Effector CD4-positive, alpha-beta T cell (primary cell): ENCODE results near the gene GPATCH2.
"Not testable (repeated sequence)": the region's sequence is repeated elsewhere in the genome, so short reads cannot be mapped to it uniquely, and the experiment has no call there.

ENCODE experiments used
- DNase-seq: peaks from one replicate; pipeline ENCODE4 v3.0.0-alpha.2; 2020

Gene GPATCH2

DNA sequence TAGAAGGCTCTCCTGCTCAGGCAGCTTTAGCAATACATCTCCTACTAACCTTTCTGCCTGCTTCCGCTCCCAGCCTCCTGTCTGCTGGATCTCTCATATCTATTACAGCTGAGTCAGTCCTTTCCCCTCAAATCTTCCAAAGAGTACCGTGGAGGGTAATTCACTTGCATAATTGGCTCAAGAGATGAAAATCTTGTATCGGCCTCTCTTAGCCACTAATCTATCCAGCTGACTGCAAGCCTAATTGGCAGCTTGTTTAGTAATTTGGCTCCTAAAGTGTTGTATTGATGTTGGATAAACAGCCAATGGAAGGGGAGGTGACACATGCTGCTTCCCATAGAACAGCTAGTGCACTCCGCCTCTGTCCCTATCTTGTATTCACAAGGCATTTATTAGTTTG, 195.7 kb downstream of the GPATCH2 start:
- no peak for DNase-seq

DNA sequence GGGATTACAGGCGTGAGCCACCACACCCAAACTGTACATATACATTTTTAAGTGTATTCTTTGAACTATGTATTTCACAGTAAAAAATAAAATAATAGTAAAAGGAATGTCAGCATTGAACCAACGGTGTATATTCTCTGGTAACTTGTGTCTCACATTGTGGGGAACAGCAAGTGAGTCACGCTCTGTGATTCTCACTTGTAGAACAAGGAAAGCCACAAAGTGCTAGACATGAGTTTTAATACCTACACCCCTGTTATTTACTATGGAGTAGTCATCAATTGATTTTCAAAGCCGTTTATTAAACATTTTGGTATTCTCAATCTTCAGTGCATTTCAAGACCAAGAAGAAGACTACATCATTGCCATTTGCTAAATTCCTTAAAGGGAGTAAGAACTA, 197.2 kb downstream of the GPATCH2 start:
- no peak for DNase-seq

DNA sequence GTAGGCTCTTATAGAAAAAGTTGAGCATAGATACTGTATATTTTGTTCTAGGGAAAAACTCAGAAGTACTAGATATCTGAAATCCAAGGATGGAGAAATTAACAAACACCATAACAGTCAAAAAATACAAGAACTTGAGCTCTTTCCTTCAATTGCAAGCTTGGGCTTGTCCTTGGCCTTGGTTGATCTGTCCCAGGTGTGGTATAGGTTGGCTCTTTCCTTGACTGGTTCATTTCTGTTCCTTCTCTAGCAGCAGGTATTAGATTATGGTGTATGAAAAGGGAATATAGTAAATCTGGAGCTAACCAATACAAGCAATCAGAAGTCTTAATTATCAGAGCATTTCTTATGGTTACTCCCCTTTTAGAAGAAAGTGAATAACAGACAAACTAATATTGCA, 198.6 kb downstream of the GPATCH2 start:
- no peak for DNase-seq

DNA sequence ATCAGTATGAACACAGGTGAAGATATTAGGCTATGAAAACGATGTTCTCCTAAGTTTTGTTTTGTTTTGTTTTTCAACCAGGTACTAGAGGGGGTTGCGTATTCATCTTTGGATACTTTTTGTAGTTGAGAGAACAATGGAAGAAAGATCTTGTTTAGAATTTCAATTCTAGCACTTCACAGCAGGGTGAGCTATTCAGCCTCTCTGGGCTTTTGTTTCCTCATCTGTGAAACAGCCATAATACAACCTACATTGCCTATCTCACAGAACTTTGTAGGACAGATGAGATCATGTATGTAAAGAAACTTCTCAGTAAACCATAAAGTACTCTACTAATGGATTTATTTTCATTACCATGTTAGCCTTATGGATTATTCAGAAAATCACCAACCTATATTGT, 199.5 kb downstream of the GPATCH2 start:
- DNase-seq, result no peak

DNA sequence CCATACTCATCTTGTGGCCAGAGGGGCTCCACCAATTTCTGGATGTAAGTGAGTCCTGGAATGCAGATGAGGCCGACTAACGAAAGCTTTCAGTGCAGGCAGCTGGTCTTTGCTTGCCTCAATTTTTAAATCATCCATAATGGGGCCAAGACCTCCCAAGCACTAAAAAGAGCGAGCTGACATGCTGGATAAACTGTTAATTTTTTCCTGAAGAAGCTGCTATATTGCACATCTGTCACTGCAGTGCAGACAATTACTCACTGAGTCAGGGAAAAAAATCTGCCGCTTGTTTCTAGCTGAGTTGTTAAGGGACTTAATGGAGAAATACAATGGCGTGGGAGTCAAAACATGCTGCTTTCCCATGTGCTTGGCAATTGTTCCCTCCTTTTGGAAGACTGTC, 205.5 kb downstream of the GPATCH2 start:
- DNase-seq, result no peak

DNA sequence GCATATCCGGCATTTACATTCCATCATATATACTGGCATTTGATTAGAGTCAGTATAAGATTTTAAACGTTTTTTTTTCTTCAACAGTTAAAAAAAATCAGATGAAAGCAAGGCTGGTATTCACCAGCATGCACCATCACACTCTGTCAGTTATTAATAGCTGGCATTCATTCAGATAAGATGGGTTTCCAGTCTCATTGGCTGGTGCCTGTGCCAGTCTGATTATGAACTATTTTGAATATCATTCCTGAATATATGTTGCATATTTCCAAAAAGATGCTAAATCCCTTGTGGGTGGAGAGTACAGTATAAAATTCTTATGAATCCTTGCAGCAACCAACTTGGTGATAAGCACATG, 211.7 kb downstream of the GPATCH2 start:
- DNase-seq, result no peak

DNA sequence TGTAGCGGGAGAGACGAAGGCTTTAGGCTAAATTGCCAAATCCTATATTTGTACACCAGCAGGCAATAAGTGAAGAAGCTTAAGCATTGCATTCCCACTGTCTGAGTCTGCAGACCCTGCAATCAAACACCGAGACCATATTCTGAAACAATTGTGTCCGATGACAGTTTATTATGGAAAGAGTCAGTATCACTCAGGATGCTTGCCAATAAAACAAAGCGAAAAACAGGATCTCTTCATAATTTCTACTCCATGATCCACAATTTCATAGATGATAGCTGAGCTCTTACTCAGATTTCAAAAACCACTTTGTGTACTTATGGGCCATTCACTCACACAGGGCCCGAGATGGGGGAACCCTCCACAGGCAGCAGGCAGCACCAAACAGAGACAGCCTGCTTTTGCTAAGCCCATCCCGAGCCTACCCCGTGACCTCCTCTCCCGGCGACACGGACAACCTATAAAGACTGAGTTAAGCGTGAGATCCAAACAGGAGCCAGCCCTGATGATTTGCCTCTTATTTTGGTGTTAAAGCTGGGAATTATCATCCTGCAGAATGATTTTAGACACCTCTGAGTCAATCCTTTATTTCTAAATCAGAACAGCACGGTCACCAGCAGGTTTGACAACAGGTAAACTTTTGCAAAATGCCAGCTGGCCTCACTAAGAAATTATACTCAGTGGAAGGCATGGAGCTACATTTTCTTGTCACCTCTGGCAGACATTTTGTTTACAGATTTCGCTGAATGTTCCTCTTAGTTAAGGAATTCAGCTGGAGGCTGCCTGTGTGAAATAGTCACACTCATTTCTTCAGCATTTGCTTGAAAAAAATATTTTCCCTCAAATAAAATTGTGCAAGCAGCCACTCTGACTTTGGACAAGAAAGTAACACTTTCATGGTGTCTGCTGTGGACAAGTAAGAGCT, 212.4 kb downstream of the GPATCH2 start:
- no peak for DNase-seq

DNA sequence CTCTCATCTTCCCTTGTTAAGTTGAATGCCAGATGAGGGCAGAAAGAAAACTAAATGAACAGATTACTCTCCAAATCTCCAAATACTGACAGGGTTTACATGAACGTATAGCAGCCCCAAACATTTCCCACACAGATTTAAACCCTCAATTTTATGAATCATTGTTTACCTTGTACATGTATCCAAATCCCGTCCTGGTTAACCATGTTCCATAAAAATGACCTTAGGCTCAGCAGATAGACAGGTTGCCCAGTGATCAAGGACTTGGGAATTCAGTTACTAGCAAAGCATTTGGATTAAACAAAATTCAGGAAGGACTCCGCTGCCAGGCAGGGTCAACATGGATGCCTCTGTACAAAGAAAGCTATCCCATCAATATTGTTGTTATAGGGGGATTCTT, 213.5 kb downstream of the GPATCH2 start:
- no peak for DNase-seq

DNA sequence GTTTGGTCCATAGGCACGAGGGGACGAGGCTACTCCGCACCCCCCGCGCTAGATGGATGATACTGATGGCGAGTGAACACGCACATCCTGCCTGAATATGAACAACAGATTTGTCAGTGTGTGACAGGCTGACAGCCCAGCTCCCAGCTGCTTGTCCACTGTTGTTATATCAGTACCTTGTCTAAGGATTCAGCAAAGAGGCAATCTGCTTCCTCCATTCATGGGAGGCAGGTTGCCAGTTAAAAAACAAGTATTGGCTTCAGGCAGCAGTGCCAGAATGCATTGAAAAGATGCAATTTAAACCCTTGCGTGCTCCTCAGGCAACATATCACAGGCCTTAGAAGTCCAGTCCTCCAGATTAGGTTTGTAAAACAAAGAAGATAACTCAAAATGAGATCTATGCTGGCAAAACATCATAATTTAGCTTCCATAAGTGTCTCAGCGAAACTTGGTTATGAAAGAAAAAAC, 223.3 kb downstream of the GPATCH2 start:
- no peak for DNase-seq

DNA sequence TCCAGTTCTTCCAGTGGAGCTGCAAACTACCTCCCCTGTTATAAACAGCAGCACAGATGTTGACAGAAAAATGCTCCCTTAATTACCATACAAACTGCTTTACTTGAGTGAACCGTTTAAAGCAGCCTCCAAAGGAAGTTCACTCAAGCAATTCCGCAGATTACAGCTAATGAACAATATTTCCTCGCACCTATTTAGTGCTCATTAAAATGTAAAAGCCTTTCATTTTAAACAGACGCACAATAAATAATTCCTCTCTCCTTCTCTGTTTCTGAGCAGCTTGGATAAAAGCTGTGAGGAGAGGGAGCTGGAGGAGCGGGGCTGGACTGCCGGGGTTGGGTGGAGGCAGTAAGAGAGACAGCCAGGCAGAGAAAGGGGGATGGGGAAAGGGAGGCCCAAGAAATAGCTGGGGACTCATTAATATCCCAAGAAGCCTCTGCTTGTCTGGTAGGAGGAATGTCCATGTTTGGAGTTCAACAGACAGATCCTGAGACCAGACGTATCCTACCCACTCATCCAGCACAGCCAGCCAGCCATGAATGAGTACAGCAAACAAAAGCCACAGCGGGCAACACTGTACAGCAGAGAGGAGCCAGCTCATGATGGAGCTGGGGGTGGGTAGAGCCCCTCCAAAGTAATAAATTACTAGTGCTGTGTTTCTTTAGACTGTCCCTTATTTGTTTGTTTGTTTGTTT, 227.7 kb downstream of the GPATCH2 start:
- DNase-seq, result no peak

DNA sequence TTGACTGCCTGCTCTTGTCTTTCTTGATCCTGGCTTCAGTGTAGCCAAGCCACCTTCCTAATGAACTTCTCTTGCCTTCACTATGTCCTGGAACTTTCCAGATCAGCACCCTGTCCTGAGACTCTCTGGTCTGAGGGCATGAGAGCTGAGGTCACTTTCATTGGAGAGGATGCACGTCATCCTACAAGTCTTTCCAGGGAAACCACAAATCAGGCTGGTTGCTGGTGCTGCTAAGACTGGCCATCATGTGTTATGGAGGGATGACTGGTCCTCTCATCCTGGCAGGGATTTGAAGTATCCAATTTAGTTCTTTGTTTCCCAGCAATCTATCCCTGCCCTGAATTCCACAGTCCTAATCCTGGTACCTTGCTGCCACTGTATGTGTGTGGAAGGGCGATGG, 228.6 kb downstream of the GPATCH2 start:
- DNase-seq, result no peak

DNA sequence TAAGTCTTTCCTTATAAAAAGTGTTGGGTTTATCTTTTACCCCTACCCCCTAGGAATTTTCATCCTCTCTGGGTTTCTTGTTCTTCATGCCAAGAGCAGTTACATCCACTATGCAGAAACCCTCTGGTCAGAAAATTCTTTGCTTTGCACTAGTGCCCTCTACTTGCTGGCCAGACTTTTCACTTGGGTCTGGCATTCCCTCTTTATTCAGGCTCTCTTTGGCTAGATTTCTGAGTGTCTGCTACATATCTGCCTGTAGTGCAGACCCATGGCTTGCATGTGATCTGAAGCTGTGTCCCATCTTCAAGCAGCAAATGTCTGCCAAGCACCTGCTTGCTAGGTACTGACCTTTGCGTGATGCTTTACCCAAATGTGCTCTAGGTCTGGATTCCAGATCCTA, 237.0 kb downstream of the GPATCH2 start:
- DNase-seq, result no peak

DNA sequence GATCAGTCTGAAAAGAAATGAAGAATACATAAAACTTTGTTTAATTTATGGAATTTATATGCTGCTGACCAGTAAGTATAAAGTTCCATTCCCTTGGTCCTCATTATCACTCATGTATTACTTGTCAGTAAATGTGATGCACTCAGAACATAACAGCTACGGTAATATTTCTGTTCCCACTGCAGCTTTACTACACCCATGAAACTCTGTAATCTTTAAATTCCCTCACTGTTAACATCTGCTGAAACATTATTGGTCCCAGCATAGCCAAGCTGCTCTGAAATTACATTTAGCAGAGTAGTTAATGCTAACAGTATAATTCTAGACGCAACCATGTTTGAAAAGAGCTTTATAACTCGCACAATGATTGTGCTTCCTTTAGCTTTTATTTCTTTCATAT, 238.4 kb downstream of the GPATCH2 start:
- no peak for DNase-seq

DNA sequence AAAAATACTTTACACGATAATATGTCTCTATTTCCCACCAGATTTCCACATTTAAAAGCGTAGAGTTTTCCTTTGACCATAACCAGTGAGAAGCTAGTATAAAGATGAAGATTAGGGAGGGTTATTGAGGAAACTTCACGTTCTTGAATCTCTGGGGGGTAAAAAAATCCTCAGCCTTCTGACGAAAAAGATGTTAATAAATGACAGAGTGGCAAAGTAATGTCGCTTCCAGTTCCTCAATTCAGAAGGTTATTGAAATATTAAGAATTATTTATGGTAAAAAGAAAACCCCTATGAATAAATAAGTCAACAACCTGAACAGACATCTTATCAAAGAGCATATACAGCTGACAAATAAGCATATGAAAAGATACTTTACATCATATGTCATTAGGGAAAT, 241.0 kb downstream of the GPATCH2 start:
- no peak for DNase-seq

DNA sequence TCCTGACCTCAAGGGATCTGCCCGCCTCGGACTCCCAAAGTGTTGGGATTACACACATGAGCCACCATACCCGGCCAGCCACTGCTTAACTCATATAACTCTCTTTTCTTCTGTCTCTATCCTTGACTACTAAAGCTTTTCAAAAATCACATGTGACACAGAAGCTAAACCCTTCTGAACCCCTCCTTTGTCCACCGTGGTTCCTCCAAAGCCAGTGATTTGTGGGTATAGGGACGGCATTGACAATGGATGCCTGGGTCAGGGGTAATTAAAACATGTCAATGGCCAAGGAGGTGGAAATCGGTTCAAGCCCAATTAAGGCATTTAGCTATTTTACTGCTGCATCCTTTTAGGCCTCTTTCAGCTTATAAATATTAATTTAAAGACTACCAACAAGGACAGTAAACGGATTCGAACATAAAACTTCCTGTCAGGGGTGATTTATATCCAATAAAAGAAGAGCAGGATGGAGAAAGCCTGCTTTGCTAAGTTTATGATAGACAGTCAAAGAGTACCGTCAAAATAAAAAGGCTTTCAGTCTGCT, 242.3 kb downstream of the GPATCH2 start:
- no peak for DNase-seq

DNA sequence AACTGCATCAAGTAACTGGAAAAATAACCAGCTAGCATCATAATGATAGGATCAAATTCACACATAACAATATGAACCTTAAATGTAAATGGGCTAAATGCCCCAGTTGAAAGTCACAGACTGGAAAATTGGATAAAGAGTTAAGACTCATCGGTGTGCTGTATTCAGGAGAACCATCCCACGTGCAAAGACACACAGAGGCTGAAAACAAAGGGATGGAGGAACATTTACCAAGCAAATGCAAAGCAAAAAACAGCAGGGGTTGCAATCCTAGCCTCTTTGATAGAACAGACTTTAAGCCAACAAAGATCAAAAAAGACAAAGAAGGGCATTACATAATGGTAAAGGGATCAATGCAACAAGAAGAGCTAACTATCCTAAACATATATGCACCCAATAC, 249.1 kb downstream of the GPATCH2 start:
- DNase-seq, result not testable (repeated sequence)

DNA sequence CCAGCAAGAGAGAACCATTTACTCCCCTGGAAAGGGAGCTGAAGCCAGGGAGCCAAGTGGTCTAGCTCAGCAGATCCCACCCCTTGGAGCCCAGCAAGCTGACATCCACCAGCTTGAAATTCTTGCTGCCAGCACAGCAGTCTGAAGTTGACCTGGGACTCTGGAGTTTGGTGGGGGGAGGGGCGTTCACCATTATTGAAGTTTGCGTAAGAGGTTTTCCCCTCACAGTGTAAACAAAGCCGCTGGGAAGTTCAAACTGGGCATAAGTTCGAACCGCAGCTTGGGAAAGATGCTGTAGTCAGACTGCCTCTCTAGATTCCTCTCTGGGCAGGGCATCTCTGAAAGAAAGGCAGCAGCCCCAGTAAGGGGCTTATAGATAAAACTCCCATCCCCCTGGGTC, 251.1 kb downstream of the GPATCH2 start:
- not testable (repeated sequence) for DNase-seq

DNA sequence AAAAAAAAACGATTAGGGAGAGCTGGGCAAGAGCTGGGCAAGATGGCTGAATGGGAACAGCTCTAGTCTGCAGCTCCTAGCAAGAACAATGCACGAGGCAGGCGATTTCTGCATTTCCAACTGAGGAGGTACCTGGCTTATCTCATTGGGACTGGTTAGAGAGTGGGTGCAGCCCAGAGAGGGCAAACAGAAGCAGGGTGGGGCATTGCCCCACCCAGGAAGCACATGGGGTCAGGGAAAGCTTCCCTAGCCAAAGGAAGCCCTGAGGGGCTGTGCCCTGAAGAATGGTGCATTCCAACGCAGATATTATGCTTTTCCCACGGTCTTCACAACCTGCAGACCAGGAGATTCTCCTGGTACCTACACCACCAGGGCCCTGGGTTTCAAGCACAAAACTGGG, 251.6 kb downstream of the GPATCH2 start:
- DNase-seq, result no peak
